Lung (tissue), 12 donors: ENCODE data around the gene NR1I2. TPM values are rescaled to one million over a fixed set of nuclear protein-coding genes. Genes with fewer than 3 reads are reported as not detected.

ENCODE experiments used
- ATAC-seq: fragments of 200-7000 bp; cut with Tn5 transposase; one replicate; pipeline ENCODE4 v1.9.1; 2020; ENCODE audit warnings: moderate number of reproducible peaks; ENCODE audit not compliant: insufficient read depth, low FRiP score
- DNase-seq, 3 donors: peaks; one replicate each; pipeline ENCODE4 v3.0.0-alpha.2; 2013 to 2017
- H3K27ac ChIP-seq, 2 donors: one replicate each; pipeline ENCODE4 v1.5.1; 2013; ENCODE audit warnings: mild to moderate bottlenecking in 2 of 2, moderate library complexity in 2 of 2, control low read depth in 1 of 2, inconsistent platforms in 1 of 2, low read depth in 1 of 2, low read length in 1 of 2
- H3K27me3 ChIP-seq, 3 donors: one replicate each; pipeline ENCODE4 v1.5.1; 2013; ENCODE audit warnings: low read length in 2 of 3; ENCODE audit not compliant: control insufficient read depth in 3 of 3, insufficient read depth in 3 of 3
- H3K36me3 ChIP-seq, 4 donors: one replicate each; pipeline ENCODE4 v1.5.1; 2013; ENCODE audit warnings: low read length in 4 of 4, mild to moderate bottlenecking in 1 of 4, moderate library complexity in 1 of 4; ENCODE audit not compliant: control insufficient read depth in 4 of 4, insufficient read depth in 4 of 4
- H3K4me1 ChIP-seq, 5 donors: one replicate each; pipeline ENCODE4 v1.5.1; 2013; ENCODE audit warnings: low read length in 5 of 5, mild to moderate bottlenecking in 2 of 5, moderate library complexity in 1 of 5; ENCODE audit not compliant: control insufficient read depth in 5 of 5, insufficient read depth in 5 of 5
- H3K4me3 ChIP-seq: one replicate; pipeline ENCODE4 v1.5.1; 2013; ENCODE audit warnings: mild to moderate bottlenecking, control low read depth, moderate library complexity
- H3K9ac ChIP-seq, 2 donors: one replicate each; pipeline ENCODE4 v1.5.1; 2013; ENCODE audit warnings: low read length in 2 of 2, control low read depth in 1 of 2; ENCODE audit not compliant: insufficient read depth in 1 of 2
- H3K9me3 ChIP-seq, 4 donors: one replicate each; pipeline ENCODE4 v1.5.1; 2013; ENCODE audit warnings: low read length in 3 of 4, mild to moderate bottlenecking in 1 of 4, moderate library complexity in 1 of 4; ENCODE audit not compliant: control insufficient read depth in 4 of 4, insufficient read depth in 3 of 4
- WGBS, 2 donors: extraction: QIAGEN DNeasy Blood & Tissue Kit; methylation state at CpG; one replicate each; pipeline ENCODE4 v1.1.7; 2013; 5-methylcytosine and 5-hydroxymethylcytosine counted together
- polyA plus RNA-seq, 2 donors: library from polyadenylated mRNA; stranded (reverse); fragments of 200-250 nt; gene quantifications; one replicate each; pipeline ENCODE4 v1.2.1, GENCODE V29; 2013
- total RNA-seq, 2 donors: library from RNA; depleted of rRNA in 1 of 2; stranded (reverse); fragments of >200 nt in 1 of 2; gene quantifications; one replicate each; pipeline ENCODE4 v1.2.1, GENCODE V29; 2014 to 2021
- TF ChIP-seq, protein P1 (sequence below): IDR thresholded peaks from 2 replicates; pipeline ENCODE4 v1.5.1; 2012; ENCODE audit warnings: mild to moderate bottlenecking; ENCODE audit errors: control extremely low read depth, extremely low read depth
- donor health status: control.
- donor health status: control.
- donor health status: Bipolar disorder and iron deficiency.
- donor health status: healthy.
- donor health status: DM: yes; HTN: yes; CAD: no.

Gene NR1I2
- total and polyA plus RNA-seq, 4 donors = 0.08 to 0.55 (median 0.22) TPM

DNA sequence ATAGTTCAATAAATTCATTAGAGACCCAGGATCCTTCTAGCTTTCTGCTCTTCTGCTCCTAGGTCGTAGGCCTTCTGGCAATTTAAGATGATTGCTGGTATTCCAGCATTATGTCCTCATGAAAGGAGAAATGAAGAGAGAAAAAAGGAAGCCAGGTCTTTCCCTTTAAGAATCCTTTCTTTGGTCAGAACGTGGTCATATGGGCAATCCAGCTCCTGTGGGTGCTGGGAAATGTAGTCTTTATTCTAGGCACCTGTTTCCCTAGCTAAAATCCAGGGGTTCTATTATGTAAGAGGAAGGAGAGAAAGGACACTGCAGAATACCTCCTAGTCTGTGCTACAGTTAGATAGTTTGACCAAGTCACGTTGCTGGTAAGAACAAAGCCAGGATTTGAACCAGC lies 35.5 kb upstream of the NR1I2 start:
- Histone ChIP-seq H3K27ac (no peak overlapping the region), H3K4me3 (no peak overlapping the region), H3K27me3 (no peaks in the 10 kb centered on the region), H3K9ac (no peak overlapping the region), H3K36me3 (peaks cover 0 to 3% (median 0%) of the 10 kb centered on the region in 4 donors), H3K9me3 (no peaks in the 10 kb centered on the region), H3K4me1 (no peaks in the 10 kb centered on the region)
- ATAC-seq (no peak), DNase-seq (no peak)
- WGBS, 2 donors = 75 to 80% methylated on average over 3 of the region's 3 CpGs
- TF ChIP-seq, protein P1, sequence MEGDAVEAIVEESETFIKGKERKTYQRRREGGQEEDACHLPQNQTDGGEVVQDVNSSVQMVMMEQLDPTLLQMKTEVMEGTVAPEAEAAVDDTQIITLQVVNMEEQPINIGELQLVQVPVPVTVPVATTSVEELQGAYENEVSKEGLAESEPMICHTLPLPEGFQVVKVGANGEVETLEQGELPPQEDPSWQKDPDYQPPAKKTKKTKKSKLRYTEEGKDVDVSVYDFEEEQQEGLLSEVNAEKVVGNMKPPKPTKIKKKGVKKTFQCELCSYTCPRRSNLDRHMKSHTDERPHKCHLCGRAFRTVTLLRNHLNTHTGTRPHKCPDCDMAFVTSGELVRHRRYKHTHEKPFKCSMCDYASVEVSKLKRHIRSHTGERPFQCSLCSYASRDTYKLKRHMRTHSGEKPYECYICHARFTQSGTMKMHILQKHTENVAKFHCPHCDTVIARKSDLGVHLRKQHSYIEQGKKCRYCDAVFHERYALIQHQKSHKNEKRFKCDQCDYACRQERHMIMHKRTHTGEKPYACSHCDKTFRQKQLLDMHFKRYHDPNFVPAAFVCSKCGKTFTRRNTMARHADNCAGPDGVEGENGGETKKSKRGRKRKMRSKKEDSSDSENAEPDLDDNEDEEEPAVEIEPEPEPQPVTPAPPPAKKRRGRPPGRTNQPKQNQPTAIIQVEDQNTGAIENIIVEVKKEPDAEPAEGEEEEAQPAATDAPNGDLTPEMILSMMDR = no peak

DNA sequence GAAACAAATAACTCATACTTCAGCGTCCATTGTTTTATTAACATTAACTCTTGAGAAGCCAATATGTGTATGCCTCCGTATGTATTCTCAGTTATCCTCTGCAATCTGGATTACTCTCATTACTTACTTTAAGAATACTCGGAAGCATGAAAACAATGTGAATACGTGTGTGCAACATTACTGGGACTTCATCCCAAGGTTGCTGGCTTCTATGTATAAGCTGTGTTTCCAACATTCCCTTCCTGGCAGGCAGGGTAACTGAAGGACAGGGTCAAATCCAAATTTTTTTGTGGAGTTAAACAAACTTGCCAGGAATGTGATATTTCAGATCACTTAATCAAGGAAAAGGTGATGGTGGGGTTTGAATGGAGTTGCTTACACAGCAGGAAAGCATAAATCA lies 34.5 kb upstream of the NR1I2 start:
- WGBS, 2 donors = 58 to 80% methylated on average over 4 of the region's 4 CpGs
- Histone ChIP-seq H3K36me3 (peaks cover 0 to 3% (median 0%) of the 10 kb centered on the region in 4 donors), H3K4me1 (no peaks in the 10 kb centered on the region), H3K9ac (no peak overlapping the region), H3K27ac (no peak overlapping the region), H3K9me3 (no peaks in the 10 kb centered on the region), H3K4me3 (no peak overlapping the region), H3K27me3 (no peaks in the 10 kb centered on the region)
- ATAC-seq (no peak), DNase-seq (no peak)
- TF ChIP-seq, protein P1 = no peak

DNA sequence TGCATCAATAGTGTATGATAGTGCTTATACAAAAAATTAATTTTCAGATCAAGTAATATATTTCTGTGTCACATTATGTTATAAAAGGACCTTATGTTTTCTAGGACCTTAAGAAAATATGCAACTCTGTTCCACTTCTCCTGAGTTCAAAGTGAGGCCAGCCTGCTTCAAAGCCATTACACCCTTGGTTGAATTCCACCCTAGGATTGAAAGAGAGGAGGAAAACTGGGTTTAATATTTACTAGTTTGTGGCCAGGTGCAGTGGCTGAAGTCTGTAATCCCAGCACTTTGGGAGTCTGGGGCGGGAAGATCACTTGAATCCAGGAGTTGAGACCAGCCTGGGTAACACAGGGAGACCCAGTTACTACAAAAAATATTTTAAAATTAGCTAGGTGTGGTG lies 32.9 kb upstream of the NR1I2 start:
- H3K4me3 ChIP-seq = no peak overlapping the region
- 83 to 90% methylated on average over 1 of the region's 1 CpG for WGBS, 2 donors
- peaks cover 0 to 3% (median 0%) of the 10 kb centered on the region in 4 donors for H3K36me3 ChIP-seq
- no peaks in the 10 kb centered on the region for H3K27me3 ChIP-seq
- no peak for DNase-seq
- TF ChIP-seq, protein P1 = no peak
- H3K27ac ChIP-seq = no peak overlapping the region
- H3K9me3 ChIP-seq = no peaks in the 10 kb centered on the region
- no peak for ATAC-seq
- no peak overlapping the region for H3K9ac ChIP-seq
- H3K4me1 ChIP-seq = no peaks in the 10 kb centered on the region

DNA sequence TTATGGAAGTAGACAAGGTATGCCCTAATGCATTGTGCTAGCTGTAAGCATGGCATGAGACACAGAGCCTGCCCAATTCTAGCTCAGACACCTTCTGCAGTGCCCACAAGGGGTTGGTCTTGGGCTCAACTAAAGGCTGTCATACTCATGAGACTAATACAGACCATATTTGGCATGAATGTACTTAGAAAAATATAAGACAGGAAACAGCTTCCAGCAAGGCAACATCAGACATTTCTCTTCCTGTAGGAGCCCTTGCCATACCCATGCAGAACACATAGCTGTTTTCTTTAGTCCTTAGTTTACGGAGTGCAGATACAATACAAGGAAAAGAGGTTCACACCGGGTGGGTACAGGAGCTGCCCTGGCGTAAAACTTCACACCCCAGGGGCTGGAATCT lies 30.5 kb upstream of the NR1I2 start:
- no peaks in the 10 kb centered on the region for H3K9me3 ChIP-seq
- no peak for DNase-seq
- H3K9ac ChIP-seq = no peak overlapping the region
- ATAC-seq = no peak
- no peak overlapping the region for H3K4me3 ChIP-seq
- H3K4me1 ChIP-seq = no peaks in the 10 kb centered on the region
- WGBS, 2 donors = 72 to 86% methylated on average over 3 of the region's 3 CpGs
- H3K27ac ChIP-seq = no peak overlapping the region
- H3K36me3 ChIP-seq = peaks cover 0 to 3% (median 0%) of the 10 kb centered on the region in 4 donors
- TF ChIP-seq, protein P1 = no peak
- no peaks in the 10 kb centered on the region for H3K27me3 ChIP-seq
